ENCODE data around the gene IQCE.
"Not testable (repeated sequence)": the region's sequence is repeated elsewhere in the genome, so short reads cannot be mapped to it uniquely, and the experiment has no call there.

The IQCE gene

DNA sequence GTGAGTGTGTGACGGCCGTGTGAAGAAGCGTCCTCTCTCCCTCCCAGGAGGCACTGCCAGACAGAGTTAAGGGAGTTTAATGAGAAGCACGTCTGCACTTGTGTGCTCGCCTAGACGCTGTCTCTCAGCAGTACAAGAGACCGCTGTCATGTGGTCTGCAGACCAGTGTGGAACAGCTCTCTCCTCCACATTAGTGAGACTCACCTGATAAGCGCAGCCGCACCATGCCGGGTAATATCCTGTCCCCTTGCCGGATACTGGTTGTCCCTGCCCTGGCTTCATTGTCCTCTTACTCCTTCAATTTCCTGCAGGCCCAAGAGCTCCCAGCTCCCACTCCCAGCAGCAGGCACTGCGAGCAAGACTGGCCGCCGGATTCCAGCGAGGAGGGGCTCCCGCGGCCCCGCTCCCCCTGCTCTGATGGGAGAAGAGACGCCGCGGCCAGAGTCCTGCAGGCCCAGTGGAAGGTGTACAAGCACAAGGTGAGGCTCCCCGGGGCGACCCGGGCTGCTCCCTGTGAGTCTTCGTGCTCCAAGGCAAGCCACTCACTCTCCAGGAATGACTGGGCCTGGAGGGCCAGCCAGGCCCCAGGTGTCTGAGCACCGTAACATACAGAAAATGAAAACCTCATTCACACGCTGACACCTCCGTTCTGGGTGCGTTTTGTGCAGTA, 39.5 kb downstream of the IQCE start:
- no peak for DNase-seq (ENCODE audit: low read depth in 3 of 3, low spot score in 1 of 3)

- no peak for DNase-seq (ENCODE audit: low read depth in 3 of 3, low spot score in 1 of 3)
Measured at GRCh38 chr7:2601065-2601464, 42.3 kb downstream of the IQCE start.

DNA sequence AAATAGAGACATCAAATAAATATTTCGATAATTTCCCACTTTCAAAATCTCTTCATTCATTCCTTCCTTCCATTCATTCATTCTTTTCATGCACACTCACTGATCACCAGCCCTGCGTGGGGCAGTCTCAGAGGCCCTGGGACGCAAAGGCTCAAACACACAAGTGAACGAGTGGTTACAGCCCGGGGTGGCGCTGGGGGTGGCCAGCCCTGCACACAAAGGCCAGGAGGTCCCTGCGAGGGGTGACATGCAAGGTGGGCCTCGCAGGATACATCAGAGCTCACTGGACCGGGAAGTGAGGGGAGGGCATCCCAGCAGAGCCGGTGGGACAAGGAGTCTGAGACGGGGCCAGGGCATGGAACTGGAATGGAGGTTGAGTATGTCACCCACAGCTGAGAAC, 43.1 kb downstream of the IQCE start:
- no peak for DNase-seq (ENCODE audit: low read depth in 3 of 3, low spot score in 1 of 3)

- DNase-seq (ENCODE audit: low read depth in 3 of 3, low spot score in 1 of 3), result no peak
Measured at GRCh38 chr7:2602406-2603043, 43.7 kb downstream of the IQCE start.

GRCh38 chr7:2603044-2603965, 44.5 kb downstream of the IQCE start:
- DNase-seq (ENCODE audit: low read depth in 3 of 3, low spot score in 1 of 3), result no peak

GRCh38 chr7:2604608-2605174, 45.9 kb downstream of the IQCE start:
- DNase-seq (ENCODE audit: low read depth in 3 of 3, low spot score in 1 of 3), result no peak

- DNase-seq (ENCODE audit: low read depth in 3 of 3, low spot score in 1 of 3), result no peak
Measured at GRCh38 chr7:2605608-2606538, 47.1 kb downstream of the IQCE start.

- no peak for DNase-seq (ENCODE audit: low read depth in 3 of 3, low spot score in 1 of 3)
Measured at GRCh38 chr7:2606539-2606936, 47.8 kb downstream of the IQCE start.

DNA sequence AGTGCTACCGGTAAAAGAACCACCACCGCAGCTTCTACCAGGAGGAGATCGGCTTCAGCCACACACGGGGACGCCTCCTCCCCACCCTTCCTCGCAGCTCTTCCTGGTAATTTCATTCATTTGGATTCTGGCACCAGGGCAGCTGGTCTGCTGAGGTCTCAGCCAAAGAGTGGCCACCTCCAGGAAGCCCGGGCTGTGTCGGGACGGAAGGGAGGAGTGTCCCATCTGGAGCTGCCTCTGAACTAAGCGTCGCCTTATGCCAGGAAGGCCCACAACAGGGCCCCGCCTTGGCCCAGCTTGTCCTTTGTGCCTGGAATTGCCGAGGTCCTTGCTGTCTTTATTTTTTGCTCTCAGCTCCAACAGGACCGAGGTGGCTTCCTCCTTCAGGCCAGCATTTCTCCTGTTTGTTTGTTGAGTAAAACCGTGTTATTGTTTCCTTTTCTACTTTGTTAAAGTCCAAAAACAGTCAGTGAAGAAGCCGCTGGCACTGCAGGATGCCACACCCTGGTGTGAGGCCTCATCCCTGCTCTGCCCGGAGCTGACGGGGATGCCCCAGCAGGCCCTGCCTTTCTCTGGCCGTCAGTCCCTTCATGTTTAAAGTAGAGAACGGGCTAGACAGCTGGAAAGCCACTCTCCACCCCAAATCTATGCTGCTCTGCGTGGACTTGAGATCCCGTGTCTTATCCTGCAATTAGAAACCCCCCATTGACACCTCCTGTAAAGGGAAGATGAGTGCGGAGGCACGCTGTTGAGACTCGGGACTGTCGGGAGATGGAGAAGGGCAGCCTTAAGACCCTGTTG, 48.5 kb downstream of the IQCE start:
- no peak for DNase-seq (ENCODE audit: low read depth in 3 of 3, low spot score in 1 of 3)

- no peak for DNase-seq (ENCODE audit: low read depth in 3 of 3, low spot score in 1 of 3)
Measured at GRCh38 chr7:2607923-2608904, 49.4 kb downstream of the IQCE start.

DNA sequence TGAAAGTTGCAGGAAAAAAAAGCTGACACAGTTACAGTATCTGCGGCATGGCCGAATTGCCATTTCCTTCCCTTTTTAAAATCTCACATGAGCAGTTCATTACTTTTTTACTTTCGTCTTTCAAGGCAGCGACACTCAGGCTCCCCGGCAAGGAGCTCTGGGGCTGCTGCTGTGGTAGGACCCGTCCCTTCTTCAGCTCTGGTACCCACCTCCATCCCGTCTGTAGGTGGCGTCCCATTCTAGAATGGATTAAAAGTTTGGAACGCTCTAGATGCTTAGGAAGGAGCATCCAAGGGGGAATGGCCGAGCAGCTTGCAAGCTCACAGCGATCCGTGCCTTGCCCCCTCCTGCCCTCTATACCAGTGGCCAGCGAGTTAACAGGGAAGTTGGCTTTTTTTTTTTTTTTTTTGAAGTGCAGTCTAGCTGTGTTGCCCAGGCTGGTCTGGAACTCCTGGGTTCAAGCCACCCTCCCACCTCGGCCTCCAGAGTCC, 50.2 kb downstream of the IQCE start:
- no peak for DNase-seq (ENCODE audit: low read depth in 3 of 3, low spot score in 1 of 3)

GRCh38 chr7:2609646-2610045, 50.9 kb downstream of the IQCE start:
- DNase-seq (ENCODE audit: low read depth in 3 of 3, low spot score in 1 of 3), result not testable (repeated sequence)

DNA sequence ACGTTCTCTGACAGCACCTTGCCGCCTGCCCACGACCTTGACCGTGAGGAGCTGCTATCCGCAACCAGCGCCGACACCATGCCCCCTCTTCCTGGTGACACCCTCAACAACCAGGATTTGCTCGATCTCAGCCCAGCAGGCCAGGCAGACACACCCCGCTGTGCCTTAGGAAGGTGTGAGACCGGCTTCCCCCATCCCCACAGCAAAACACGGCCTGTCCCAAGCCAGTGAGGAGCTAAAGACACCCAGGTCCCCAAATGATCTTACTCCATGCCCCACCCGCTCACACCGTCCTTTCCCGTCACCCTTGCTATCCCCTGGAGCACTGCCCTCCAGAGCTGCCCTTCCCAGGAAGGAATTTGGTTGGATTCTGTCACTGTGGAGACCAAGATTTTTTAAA, 51.7 kb downstream of the IQCE start:
- no peak for DNase-seq (ENCODE audit: low read depth in 3 of 3, low spot score in 1 of 3)

- DNase-seq (ENCODE audit: low read depth in 3 of 3, low spot score in 1 of 3), result no peak
Measured at GRCh38 chr7:2610898-2611297, 52.1 kb downstream of the IQCE start.

DNA sequence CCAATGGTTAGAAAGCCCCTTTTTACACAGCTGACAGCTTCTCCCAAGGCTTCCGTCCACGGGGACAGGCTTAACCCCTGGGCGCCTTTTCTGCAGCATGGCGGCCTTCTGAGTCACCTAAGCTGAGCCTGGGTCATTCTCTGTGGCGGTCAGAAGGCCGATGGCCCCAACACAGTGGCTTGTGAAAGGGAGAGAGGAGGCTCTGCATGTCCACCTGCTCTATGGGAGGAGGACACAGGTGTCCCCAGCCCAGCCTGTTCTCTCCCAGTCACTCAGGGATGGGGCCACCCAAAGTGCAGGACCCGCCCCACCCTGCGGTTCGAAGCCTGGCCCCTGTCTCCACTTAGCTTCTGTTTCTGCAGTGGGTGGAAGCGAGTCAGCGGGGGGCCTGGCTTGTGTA, 52.6 kb downstream of the IQCE start:
- no peak for DNase-seq (ENCODE audit: low read depth in 3 of 3, low spot score in 1 of 3)

GRCh38 chr7:2611922-2612321, 53.1 kb downstream of the IQCE start:
- DNase-seq (ENCODE audit: low read depth in 3 of 3, low spot score in 1 of 3), result no peak

- no peak for DNase-seq (ENCODE audit: low read depth in 3 of 3, low spot score in 1 of 3)
Measured at GRCh38 chr7:2612445-2613097, 53.8 kb downstream of the IQCE start.
